Effector CD8-positive, alpha-beta T cell (primary cell): ENCODE results near the gene LGI2.
"Not testable (repeated sequence)": the region's sequence is repeated elsewhere in the genome, so short reads cannot be mapped to it uniquely, and the experiment has no call there.

Experiments used
- DNase-seq: peaks from one replicate; lab custom pipeline; 2025; lab: John Stamatoyannopoulos, UW
- total RNA-seq, 4 experiments: gene quantifications; one replicate each; lab custom pipeline; 2026; lab: John Stamatoyannopoulos, UW

The LGI2 gene, protein sequence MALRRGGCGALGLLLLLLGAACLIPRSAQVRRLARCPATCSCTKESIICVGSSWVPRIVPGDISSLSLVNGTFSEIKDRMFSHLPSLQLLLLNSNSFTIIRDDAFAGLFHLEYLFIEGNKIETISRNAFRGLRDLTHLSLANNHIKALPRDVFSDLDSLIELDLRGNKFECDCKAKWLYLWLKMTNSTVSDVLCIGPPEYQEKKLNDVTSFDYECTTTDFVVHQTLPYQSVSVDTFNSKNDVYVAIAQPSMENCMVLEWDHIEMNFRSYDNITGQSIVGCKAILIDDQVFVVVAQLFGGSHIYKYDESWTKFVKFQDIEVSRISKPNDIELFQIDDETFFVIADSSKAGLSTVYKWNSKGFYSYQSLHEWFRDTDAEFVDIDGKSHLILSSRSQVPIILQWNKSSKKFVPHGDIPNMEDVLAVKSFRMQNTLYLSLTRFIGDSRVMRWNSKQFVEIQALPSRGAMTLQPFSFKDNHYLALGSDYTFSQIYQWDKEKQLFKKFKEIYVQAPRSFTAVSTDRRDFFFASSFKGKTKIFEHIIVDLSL
- 0 to 0.44 (median 0) reads per million in 4 experiments for total RNA-seq

DNA sequence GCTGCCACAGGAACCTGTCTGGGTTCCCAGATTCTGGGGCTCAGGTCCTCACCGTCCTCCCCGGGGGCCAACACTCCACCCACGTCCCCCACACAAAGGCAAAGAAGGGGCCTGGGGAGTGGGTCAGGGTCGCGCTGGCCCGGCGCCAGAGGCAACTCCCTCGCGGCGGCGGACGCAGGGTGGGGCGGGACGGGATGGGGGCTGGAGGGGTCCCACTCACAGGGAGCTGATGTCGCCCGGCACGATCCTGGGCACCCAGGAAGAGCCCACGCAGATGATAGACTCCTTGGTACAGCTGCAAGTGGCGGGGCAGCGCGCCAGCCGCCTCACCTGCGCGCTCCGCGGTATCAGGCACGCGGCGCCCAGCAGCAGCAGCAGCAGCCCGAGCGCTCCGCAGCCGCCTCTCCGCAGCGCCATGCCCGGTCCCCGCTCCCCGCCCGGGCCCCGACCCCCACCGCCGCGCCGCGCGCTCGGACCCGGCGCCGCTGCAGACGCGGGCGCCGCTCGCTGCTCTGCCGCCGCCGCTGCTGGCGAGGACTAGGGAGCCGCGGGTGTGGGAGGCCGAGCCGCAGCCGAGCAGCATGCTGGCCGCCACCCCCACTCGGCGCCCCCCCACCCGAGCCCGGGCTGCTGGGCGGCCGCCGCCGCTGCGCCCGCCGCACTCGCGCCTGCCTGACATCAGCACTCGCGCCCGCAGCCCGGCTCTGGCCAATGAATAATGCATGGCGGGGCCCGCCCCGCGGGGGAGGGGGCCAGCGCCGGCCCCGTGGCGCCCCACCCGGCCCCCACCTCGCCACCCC is at the start of gene LGI2:
LGI2 (minus strand) TSS at position 670 of the 800 bp plus-strand sequence; CDS start at position 417, 253 bp downstream.
- DNase-seq: no peak

DNA sequence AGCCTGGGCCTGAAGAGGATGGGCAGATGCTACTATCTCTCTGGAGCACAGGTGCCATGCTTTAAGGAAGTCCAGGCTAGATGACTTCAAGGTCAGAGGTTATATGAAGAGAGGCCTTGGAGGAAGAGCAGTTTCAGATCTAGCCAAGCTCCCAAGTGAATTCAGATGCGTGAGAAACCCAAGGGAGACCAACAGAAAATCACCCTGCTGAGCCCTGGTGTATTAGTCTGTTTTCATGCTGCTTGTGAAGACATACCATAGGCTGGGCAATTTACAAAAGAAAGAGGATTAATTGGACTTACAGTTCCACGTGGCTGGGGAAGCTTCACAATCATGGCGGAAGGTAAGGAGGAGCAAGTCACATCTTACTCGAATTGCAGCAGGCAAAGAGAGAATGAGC is 47.8 kb upstream of the LGI2 start:
- no peak for DNase-seq

DNA sequence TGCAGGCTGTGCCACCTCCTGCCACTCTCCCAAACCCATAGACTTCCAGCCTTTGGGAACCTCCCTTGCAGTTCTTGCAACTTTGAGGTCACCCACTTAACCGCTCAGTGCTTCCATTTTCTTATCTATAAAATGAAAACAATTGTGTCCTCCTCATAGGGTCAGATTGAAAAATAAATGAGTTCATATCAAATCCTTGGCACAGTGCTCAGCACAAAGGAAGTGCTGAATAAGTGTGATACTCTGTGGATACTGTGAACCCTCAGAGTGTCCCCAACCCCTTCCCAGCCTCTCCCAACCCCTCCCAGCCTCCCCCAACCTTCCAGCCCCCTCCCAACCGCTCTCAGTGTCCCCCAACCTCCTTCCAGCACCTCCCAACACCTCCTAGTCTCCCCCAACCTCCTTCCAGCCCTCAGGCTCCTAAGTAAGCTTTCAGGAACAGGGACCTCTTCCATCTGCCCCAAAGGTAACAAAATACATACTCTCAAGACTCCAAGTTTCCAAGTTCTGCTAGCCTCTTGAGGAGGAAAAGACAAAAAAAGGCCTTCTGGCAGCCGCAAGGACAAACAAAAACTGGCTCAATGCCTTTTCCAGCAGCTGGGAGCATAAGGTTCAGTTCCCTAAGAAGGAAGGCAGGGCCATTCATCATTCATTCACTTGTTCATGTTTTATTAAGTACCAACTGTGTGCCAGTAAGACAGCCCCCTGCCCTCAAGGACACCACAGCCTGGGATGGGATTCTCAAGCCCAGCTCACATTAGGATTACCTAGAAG is 46.1 kb upstream of the LGI2 start:
- no peak for DNase-seq

DNA sequence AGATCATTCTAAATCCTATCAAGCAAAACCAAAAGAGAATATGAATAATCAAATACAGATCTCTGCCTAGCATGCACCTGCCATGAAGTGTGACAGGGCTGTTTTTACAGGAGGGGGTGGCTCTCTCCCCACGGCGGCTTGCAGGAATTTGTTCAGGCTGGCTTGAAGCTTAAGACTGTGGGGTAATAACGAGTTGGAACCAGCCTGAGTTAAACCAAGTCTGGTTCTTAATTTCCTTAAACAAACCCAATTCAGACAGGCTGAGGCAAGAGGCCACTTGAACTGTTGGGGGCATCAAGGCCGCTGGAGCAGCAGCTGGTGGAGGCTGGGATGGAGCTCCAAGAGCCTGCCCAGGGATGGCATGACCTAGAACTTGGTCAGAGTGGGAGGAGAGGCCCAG is 45.1 kb upstream of the LGI2 start:
- DNase-seq: no peak

DNA sequence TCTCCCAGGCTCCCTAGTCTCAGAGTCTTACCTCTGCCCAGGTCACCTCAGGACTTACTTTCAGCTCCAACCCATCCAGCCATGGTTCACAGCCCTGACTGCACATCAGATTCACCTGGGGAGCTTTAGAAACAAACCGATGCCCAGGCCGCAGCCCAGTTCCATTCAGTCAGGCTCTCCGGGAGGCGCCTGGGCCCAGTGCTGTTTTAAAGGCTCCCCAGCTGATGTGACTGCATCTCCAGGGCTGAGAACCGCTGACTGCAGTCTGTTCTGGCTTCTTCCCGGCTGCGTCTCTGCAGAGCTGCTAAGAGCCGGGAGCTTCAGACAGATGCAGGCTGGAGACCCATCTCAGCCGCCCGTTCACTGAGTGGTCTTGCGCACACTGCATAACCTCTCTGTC is 44.4 kb upstream of the LGI2 start:
- DNase-seq: no peak

DNA sequence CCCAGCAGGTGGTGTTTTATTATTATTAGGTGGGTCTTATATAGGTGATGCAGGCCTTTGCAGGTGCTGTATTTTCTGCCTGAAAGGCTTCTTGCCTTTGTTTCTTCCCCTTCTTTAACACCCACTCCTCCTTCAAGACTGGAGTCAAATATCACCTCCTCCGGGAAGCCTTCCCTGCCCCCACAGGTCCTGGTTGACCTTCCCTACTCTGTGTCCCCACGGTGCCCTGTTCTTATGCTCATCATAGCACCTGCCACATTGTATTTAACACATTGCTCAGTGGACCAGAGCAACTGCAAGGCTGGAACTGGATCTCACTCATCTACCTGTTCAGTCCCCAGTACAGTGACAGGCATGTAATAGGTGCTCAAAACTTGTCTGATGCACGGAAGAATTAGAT is 39.8 kb upstream of the LGI2 start:
- DNase-seq: no peak

DNA sequence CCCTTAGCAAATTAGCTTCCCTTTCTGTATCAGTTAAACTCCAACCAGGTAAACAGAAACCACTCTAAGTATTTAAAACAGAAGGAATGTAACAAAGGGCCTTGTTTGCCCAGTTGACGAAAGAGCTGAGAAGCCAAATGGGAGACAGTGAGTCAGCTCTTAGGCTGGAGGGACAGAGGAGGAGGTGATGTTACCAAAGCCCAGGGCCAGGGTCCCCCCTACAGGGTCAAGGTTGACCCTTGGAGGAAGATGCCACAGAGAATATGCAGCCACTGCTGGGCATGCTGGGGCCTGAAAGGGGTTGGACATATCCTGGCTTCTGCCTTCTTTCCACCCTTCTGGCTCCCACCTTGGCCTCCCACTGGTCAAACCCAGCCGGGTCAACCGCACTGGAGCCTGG is 38.3 kb upstream of the LGI2 start:
- DNase-seq: no peak

DNA sequence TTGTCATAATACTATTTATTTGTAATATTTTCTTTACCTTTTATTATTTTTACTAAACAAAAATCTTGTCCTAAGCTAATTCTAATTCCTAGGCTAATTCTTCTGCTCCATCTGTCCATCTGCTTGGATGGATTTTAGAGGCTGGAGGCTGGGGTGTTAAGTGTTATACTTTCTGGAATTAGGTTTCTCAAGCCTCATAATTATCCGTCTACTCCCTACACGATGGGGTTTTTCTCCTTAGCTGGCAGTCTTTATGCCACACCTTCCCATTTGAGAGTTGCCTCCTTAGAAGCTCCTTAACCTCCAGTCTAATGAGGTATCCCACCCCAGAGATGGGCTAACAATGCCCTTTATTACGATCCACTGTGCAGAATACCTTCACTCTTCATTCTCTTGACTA is 37.6 kb upstream of the LGI2 start:
- DNase-seq: no peak

DNA sequence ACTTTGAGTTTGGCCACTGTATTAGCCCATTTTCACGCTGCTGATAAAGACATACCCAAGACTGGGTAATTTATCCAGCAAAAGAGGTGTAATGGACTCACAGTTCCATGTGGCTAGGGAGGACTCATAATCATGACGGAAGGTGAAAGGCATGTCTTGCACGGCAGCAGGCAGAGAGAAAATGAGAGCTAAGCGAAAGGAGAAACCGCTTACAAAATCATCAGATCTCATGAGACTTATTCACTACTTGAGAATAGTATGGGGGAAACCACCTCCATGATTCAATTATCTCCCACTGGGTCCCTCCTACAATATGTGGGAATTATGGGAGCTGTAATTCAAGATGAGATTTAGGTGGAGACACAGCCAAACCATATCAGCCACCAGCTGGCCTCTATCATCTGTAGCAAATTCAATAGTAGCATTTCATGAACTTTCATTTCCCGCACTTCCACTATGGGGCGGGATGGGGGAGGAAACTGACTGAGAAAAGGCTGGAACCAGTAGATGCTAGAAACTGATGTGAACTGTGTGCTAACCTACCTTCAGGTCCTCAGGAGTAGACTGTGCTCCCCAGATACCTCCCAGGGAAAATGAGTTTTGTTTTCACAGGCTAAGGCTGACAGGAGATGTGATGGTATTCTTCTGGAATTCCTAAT is 35.3 kb upstream of the LGI2 start:
- DNase-seq: no peak

DNA sequence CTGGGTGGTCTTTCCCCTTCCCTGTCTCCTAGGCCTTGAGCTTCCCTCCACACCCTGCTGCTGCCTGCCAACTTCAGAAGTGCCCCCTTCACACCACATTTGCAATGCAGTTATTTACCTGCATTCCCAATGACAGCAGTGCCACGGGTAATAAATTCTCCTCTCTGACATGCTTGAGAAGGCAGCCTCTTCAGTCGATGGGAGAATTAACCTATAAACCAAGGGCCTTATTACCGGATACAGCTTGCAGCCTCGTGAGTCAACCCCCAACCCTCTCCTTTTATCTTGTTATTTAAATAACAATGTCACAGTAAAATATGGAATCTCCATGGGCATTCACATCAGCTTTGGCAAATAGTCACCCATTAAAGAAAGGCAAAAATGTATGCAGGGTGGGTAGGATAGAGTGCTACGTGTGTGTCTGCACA is 34.7 kb upstream of the LGI2 start:
- no peak for DNase-seq

DNA sequence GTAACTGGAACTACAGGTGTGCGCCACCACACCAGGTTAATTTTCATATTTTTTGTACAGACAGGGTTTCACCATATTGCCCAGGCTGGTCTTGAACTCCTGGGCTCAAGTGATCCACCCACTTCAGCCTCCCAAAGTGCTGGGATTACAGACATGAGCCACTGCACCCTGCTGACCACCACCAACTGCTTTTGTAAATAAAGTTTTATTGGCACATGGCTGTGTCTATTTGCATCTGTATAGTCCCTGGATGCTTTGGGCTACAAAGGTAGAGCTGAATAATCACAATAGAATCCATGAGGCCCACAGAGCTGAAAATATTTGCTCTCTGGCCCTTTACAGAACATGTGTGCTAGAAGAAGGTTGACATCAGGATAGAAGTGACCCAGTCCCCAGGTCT is 33.7 kb upstream of the LGI2 start:
- not testable (repeated sequence) for DNase-seq

DNA sequence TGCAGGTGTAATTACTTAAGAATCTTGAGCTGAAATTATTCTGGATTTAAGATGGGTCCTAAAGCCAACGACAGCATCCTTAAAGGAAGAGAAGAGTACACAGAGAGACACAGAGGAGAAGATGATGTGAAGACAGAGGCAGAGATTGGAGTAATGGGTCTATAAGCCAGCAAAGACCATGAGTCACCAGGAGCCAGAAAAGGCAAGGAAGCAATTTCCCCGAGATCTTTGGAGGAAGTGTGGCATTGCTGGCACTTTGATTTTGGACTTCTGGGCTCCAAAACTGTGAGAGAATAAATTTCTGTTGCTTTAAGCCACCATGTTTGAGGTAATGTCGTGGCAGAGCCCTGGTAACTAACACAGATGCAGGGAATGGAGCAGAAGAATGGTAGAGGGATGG is 32.4 kb upstream of the LGI2 start:
- DNase-seq: no peak

DNA sequence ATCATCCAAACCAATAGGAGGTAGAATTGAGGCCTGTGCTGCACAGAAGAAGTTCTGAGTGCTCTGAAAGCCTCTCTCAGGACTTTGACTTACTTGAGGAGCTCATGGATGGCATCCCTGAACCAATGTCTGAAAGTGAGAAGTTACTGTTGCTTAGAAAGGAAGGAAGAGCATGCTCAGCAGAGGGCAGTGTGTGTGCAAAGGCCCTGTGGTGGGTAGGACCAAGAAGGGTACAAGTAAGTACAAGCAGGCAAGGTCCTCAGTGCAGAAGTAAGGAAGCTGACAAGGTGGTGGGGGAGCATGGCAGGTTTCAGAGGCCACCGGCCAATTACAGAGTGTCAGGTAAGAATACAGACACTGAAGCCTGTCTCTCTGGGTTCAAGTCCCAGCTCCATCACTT is 31.4 kb upstream of the LGI2 start:
- no peak for DNase-seq

DNA sequence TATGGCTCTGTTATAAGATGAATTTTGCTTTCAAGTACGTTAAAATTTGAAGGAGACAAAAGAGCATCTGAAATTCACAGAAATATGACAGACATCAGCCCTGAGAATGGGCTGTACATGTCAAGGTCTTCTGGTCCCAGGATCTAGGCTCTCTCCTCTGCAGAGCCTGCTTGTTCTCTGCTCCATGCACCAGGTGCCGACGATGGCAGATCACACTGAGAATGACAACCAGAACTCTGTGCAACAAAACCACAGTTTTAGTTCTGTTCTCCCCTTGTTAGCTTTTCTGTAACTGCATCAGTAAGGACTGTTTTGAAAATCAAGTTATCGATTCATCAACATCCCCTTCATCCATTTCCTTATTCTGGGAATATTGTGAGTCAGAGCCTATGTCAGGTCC is 30.9 kb upstream of the LGI2 start:
- DNase-seq: no peak

DNA sequence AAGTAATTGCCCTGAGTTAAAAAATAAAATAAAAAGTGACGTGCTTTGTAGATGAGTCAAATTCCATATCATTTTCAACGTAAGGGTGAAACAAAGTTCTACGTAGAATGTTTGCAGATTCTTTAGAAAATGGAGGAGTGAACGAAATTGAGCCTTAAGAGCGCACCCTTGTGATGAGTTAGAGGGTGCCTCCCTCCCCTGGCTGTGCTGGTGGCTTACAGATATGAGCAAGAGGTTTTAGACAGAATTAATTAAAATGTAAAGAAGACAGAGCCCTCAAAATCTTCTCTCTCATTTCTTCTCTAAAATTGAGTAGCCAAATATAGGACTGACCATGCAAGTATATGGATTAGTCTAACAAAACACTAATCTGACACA is 30.2 kb upstream of the LGI2 start:
- DNase-seq: no peak

DNA sequence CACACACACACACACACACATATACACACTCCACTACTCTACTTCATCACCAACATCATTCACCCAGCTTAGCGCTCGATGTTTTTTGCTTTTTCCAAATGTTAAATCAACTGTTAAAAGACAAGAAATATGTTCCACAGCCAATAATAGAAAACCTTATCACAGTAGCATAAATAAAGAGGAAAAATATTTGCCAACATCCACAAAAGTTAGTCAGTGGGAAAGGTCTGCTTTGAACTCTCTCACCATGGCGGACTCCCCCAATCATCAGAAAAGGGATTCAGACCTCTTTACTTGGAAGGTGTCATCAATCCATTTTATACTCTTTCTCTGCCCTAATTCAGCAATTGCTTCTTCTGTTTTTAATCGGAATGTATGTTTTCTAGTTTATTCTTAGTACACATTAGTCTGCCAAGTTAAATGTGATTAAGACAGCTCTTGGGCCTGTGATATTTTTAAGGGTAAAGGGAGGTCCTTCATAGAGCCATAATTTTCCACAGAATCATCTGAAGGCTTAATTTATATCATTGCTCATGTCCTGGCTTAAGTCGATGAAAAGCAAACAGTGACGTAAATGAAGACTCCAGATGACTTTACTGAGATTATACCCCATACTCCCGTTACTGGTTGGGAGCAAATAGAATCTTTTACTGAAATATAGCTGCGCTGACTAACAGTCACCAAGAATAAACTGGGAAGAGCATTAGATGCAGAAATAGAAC is 29.7 kb upstream of the LGI2 start:
- DNase-seq: no peak

DNA sequence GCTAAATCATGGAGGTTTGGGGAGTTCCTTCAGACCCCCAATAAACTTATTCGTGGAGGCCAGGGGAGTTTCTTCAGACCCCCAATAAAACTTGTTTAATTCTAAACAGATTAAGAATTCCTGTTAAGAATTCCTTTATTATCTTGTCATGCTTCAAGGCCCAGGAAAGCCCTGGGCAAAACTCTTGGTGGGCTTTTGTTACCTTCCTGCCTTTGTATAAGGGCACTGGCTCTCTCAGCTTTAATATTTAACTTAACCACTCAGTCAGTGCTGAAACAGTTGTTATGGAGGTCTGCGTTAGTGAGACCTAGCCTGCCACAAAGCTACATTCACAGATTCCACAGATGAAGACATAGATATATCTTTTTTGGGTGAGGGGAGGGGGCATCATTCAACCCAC is 29.0 kb upstream of the LGI2 start:
- DNase-seq: no peak

DNA sequence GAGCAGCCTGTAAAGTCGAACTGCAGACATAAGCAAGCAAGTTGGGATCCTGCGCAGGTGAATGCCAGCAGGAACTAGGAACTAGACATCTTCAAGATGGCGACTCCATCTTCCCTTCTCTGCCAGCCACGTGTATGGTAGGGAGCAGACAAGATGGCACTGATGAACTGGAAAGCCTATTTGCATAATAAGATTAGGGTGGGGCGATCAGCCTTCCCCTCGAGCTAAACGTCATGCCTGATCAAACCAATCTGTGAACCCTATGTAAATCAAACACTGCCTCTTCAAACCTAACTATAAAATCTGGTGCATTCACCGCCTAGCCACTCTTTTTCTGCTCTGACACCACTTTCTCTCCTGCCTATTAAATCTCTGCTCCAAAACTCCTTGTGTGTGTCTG is 28.1 kb upstream of the LGI2 start:
- DNase-seq: no peak

DNA sequence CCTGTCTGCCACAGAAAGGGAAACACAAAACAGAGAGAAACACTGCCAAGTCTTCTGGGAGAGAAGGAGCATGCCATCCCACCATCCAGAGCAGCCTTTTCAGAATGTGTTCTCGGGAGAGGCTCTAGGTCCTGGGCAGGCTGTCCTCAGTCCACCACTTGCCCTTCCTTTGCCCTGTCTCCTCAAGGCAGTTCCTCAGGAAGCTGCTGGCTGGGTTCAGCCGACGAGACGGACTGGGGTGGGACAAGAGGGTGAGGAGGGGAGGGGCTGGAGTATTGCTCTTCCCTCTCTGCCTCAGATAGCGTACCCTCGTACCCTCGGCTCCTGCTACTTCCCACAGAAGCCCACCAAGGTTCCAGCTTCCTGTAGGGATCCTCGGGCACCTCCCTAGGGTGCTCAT is 26.6 kb upstream of the LGI2 start:
- no peak for DNase-seq

DNA sequence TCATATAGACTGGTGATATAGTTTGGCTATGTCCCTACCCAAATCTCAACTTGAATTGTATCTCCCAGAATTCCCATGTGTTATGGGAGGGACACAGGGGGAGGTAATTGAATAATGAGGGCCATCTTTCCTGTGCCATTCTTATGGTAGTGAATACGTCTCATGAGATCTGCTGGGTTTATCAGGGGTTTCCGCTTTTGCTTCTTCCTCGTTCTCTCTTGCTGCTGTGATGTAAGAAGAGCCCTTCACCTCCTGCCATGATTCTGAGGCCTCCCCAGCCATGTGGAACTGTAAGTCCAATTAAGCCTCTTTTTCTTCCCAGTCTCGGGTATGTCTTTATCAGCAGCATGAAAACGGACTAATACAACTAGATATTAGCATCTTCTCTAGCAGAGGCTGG is 21.3 kb upstream of the LGI2 start:
- not testable (repeated sequence) for DNase-seq

DNA sequence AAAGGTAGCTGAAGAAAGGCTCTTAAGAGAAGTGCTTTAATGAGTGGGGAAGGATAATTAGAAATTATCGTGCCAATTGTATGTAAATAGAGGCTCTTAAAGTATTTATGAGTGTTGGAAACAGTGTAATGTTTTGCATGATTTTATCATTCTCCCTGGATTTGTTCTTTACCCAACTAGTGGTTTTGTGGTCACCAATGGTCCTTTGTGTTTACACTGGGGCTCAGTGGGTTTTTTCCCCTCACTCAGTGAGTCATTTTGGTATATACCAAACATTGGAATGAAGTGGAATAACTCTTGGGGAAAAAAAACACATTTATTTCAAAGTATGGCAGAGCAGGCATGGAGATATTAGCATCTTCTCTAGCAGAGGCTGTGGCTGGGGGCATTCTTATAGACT is 20.8 kb upstream of the LGI2 start:
- no peak for DNase-seq
